Astrocyte (in vitro differentiated cells and primary cell): ENCODE measurements around the gene LAMA4. TPM values are rescaled to one million over a fixed set of nuclear protein-coding genes. Genes with fewer than 3 reads are reported as not detected.

Source experiments
- DNase-seq: peaks from one replicate; pipeline ENCODE4 v3.0.0-alpha.2; 2010; ENCODE audit warnings: low read depth
- FAIRE-seq: peaks from 2 replicates; lab custom pipeline; 2011; peaks lifted over from hg19 to GRCh38; lab: Jason Lieb, UNC
- H2AFZ ChIP-seq: 2 replicates; pipeline ENCODE4 v1.6.0; 2012; ENCODE audit warnings: low read depth, low read length, inconsistent platforms
- H3K27ac ChIP-seq: 2 replicates; pipeline ENCODE4 v1.5.1; 2011; ENCODE audit warnings: low read depth, low read length, inconsistent platforms
- H3K27me3 ChIP-seq: 2 replicates; pipeline ENCODE4 v1.6.0; 2011; ENCODE audit warnings: low read length, inconsistent platforms; ENCODE audit not compliant: insufficient read depth
- H3K36me3 ChIP-seq: 2 replicates; pipeline ENCODE4 v1.5.1; 2011; ENCODE audit warnings: low read length, inconsistent platforms; ENCODE audit not compliant: insufficient read depth
- H3K4me1 ChIP-seq: 2 replicates; pipeline ENCODE4 v1.5.1; 2011; ENCODE audit warnings: low read length, inconsistent platforms; ENCODE audit not compliant: insufficient read depth
- H3K4me2 ChIP-seq: 2 replicates; pipeline ENCODE4 v1.6.0; 2012; ENCODE audit warnings: low read length, inconsistent platforms
- H3K4me3 ChIP-seq: 2 replicates; pipeline ENCODE4 v1.5.1; 2011; ENCODE audit warnings: low read depth, mild to moderate bottlenecking, low read length, inconsistent platforms; ENCODE audit not compliant: insufficient read depth
- H3K79me2 ChIP-seq: 2 replicates; pipeline ENCODE4 v1.6.0; 2012; ENCODE audit warnings: mild to moderate bottlenecking, low read length, inconsistent platforms; ENCODE audit not compliant: insufficient read depth
- H3K9ac ChIP-seq: 2 replicates; pipeline ENCODE4 v1.6.0; 2012; ENCODE audit warnings: mild to moderate bottlenecking, low read length, inconsistent platforms
- H3K9me3 ChIP-seq: 2 replicates; pipeline ENCODE4 v1.5.1; 2012; ENCODE audit warnings: low read depth, mild to moderate bottlenecking, low read length, inconsistent platforms; ENCODE audit not compliant: insufficient read depth
- H4K20me1 ChIP-seq: 2 replicates; pipeline ENCODE4 v1.6.0; 2012; ENCODE audit warnings: low read length, inconsistent platforms; ENCODE audit not compliant: insufficient read depth
- H3K27ac Mint-ChIP-seq: one replicate; pipeline ENCODE4 v1.8.0; 2021; ENCODE audit warnings: mild to moderate bottlenecking, mixed read lengths; ENCODE audit not compliant: unreplicated experiment
- H3K27me3 Mint-ChIP-seq: one replicate; pipeline ENCODE4 v1.8.0; 2021; ENCODE audit warnings: low read depth, mixed read lengths; ENCODE audit not compliant: unreplicated experiment
- H3K36me3 Mint-ChIP-seq: one replicate; pipeline ENCODE4 v1.8.0; 2021; ENCODE audit warnings: low read depth, mixed read lengths; ENCODE audit not compliant: unreplicated experiment
- H3K4me1 Mint-ChIP-seq: one replicate; pipeline ENCODE4 v1.8.0; 2021; ENCODE audit warnings: low read depth, mixed read lengths; ENCODE audit not compliant: unreplicated experiment
- H3K4me3 Mint-ChIP-seq: one replicate; pipeline ENCODE4 v1.8.0; 2021; ENCODE audit warnings: mild to moderate bottlenecking, moderate library complexity, mixed read lengths; ENCODE audit not compliant: unreplicated experiment
- H3K9me3 Mint-ChIP-seq: one replicate; pipeline ENCODE4 v1.8.0; 2021; ENCODE audit warnings: mild to moderate bottlenecking, mixed read lengths; ENCODE audit not compliant: unreplicated experiment
- CTCF ChIP-seq: IDR thresholded peaks from 2 replicates; pipeline ENCODE4 v1.5.1; 2011; ENCODE audit warnings: low read depth, mild to moderate bottlenecking, inconsistent platforms, low read length, moderate library complexity; ENCODE audit not compliant: insufficient read depth
- EZH2 ChIP-seq: IDR thresholded peaks from 2 replicates; pipeline ENCODE4 v1.6.1; 2012; ENCODE audit warnings: mild to moderate bottlenecking, low read length, inconsistent platforms; ENCODE audit not compliant: insufficient read depth
- total RNA-seq: library from RNA; stranded (reverse); gene quantifications from 2 replicates; pipeline ENCODE4 v1.2.1, GENCODE V29; 2021

The LAMA4 gene
- total RNA-seq, 1 donor from 2014 or later, result 2.0 TPM

GRCh38 chr6:112232845-112233256 is 21.5 kb downstream of the LAMA4 start:
- Mint-ChIP-seq H3K36me3 (no peaks in the 10 kb centered on the region), H3K4me1 (peaks cover 22% of the 10 kb centered on the region), H3K4me3 (peak overlapping the region; percentile 14), H3K27ac (no peak overlapping the region), H3K9me3 (no peaks in the 10 kb centered on the region), H3K27me3 (no peaks in the 10 kb centered on the region)
- Histone ChIP-seq H3K27ac (peak overlapping the region; percentile 79), H3K79me2 (peaks cover 9% of the 10 kb centered on the region), H4K20me1 (no peaks in the 10 kb centered on the region), H3K9ac (peak overlapping the region; percentile 56), H3K36me3 (no peaks in the 10 kb centered on the region), H3K4me2 (peak overlapping the region; percentile 75), H3K4me3 (peak overlapping the region; percentile 14), H3K9me3 (no peaks in the 10 kb centered on the region), H3K27me3 (no peaks in the 10 kb centered on the region), H3K4me1 (peaks cover 36% of the 10 kb centered on the region), H2AFZ (no peak overlapping the region)
- peak; percentile 89 for FAIRE-seq
- peak; percentile 97 for DNase-seq
- TF ChIP-seq EZH2 (no peak), CTCF (no peak)

DNA sequence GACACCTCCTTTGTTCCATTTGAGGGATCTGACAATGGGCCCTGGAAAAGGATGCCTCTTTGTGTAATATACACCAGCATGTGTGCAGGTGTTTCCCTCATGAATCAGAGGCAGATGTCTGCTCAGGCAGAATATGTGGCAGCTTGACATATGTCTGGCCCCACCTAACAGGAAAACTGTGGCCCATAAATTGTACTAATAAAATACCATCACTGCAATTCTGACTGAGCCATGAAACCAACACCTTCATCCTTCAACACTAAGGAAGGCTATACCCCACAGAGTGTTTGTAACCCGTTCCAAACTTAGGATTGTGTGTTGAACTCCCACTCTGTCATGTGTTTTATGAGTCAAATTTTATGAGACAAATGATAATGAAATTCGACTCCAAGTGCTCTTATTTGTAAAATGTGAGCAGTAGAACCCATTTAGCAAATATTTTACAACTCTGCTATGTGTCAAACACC is 22.7 kb downstream of the LAMA4 start:
- Histone ChIP-seq H3K4me3 (no peak overlapping the region), H3K4me2 (peak overlapping the region; percentile 38), H4K20me1 (no peaks in the 10 kb centered on the region), H3K27me3 (no peaks in the 10 kb centered on the region), H3K79me2 (peaks cover 9% of the 10 kb centered on the region), H3K9ac (no peak overlapping the region), H2AFZ (no peak overlapping the region), H3K4me1 (peaks cover 37% of the 10 kb centered on the region), H3K36me3 (no peaks in the 10 kb centered on the region), H3K27ac (peak overlapping the region; percentile 79), H3K9me3 (no peaks in the 10 kb centered on the region)
- no peak overlapping the region for H3K4me3 Mint-ChIP-seq
- DNase-seq (peak; percentile 79), FAIRE-seq (no peak)
- peak overlapping the region; percentile 9 for H3K27ac Mint-ChIP-seq
- H3K9me3 Mint-ChIP-seq, result no peaks in the 10 kb centered on the region
- no peaks in the 10 kb centered on the region for H3K27me3 Mint-ChIP-seq
- H3K36me3 Mint-ChIP-seq, result no peaks in the 10 kb centered on the region
- H3K4me1 Mint-ChIP-seq, result peaks cover 18% of the 10 kb centered on the region
- TF ChIP-seq EZH2 (no peak), CTCF (no peak)

- H3K4me3 Mint-ChIP-seq, result no peak overlapping the region
- H3K9me3 Mint-ChIP-seq, result no peaks in the 10 kb centered on the region
- TF ChIP-seq CTCF (no peak), EZH2 (no peak)
- Histone ChIP-seq H3K9ac (no peak overlapping the region), H3K4me2 (no peak overlapping the region), H4K20me1 (no peaks in the 10 kb centered on the region), H3K27ac (peak overlapping the region; percentile 79), H3K36me3 (no peaks in the 10 kb centered on the region), H3K4me1 (peaks cover 37% of the 10 kb centered on the region), H2AFZ (no peak overlapping the region), H3K27me3 (no peaks in the 10 kb centered on the region), H3K79me2 (peaks cover 12% of the 10 kb centered on the region), H3K4me3 (no peak overlapping the region), H3K9me3 (no peaks in the 10 kb centered on the region)
- H3K27ac Mint-ChIP-seq, result no peak overlapping the region
- H3K27me3 Mint-ChIP-seq, result no peaks in the 10 kb centered on the region
- DNase-seq, result no peak
- H3K4me1 Mint-ChIP-seq, result peaks cover 18% of the 10 kb centered on the region
- no peak for FAIRE-seq
- H3K36me3 Mint-ChIP-seq, result no peaks in the 10 kb centered on the region
Observed at GRCh38 chr6:112231164-112231563, 23.2 kb downstream of the LAMA4 start.
